GM10266 (cell line): ENCODE data around the gene SHF.

Experiments used
- DNase-seq: peaks from one replicate; pipeline ENCODE4 v3.0.0; 2012; ENCODE audit errors: extremely low spot score
- TF ChIP-seq, protein P1 (sequence below): IDR thresholded peaks from 2 replicates; pipeline ENCODE4 v1.5.1; 2012; ENCODE audit warnings: mild to moderate bottlenecking, low read depth; ENCODE audit not compliant: control insufficient read depth, insufficient read depth; ENCODE audit errors: missing control alignments

Gene SHF

DNA sequence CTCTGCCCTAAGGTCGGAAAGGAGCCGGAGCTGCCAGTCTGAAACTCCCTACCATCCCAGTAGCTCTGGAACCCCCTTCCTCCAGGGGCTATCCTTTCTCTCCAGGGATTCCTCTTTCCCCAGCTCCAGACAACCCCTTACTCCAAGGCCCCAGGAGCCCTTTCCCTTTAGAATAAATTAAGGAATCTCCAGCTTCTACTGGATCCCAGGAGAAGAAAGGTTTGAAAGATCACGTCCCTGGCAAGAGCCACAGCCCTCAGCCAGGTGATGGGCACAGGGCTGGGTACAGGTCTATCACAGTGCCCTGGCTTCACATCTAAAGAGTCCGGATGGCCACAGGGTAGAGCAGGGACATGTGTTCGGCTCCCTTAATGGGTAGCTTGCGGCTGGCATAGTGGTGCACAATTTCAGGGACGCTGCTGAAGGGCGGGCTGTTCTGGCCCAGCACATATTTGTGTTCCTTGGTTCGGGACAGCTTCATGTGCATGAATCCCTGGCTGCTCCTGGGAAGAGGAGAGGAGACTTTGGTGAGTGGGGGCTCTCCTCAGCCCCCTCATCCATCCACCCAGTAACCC lies 20.0 kb downstream of the SHF start:
- DNase-seq, result no peak
- TF ChIP-seq, protein P1, sequence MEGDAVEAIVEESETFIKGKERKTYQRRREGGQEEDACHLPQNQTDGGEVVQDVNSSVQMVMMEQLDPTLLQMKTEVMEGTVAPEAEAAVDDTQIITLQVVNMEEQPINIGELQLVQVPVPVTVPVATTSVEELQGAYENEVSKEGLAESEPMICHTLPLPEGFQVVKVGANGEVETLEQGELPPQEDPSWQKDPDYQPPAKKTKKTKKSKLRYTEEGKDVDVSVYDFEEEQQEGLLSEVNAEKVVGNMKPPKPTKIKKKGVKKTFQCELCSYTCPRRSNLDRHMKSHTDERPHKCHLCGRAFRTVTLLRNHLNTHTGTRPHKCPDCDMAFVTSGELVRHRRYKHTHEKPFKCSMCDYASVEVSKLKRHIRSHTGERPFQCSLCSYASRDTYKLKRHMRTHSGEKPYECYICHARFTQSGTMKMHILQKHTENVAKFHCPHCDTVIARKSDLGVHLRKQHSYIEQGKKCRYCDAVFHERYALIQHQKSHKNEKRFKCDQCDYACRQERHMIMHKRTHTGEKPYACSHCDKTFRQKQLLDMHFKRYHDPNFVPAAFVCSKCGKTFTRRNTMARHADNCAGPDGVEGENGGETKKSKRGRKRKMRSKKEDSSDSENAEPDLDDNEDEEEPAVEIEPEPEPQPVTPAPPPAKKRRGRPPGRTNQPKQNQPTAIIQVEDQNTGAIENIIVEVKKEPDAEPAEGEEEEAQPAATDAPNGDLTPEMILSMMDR, result no peak

DNA sequence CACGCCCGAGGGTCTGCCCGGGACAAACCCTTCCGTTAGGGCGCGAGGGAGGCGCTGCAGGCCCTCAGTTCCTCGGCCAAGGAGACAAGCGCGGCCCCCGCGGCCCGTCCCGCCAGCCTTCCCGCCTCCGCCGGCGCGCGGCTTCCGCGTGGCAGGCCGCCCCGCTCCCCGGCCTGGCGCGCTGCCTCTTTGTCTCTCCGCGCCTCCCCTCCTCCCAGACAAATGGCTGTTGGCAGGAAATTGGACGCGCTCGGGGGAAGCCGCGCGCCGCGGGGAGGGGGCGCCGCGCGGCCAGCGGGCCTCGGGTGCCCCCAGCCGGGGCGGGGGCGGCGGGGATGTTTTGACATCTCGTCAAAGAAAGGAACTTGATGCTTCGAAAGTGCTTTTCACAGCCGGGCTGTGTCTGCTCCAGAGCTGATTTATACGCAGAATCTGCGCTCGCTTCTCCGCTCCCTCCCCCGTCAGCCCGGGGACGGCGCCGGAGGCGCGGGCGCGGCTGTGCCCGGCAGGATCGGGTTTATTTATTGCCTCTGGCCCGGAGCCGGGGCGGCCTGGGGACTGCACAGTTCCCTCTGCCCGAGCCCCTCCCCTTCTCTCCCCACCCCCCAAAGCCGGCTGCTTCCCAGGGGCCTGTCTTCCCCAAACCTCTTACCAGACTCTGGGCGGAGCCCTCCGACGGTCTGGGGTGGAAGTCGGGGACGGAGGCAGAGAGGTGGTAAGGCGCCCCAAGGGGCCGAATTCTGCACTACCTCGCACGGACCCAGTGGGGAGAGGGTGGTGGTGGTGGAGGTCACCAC lies 20.7 kb downstream of the SHF start:
- TF ChIP-seq, protein P1, result peak; percentile 72
- DNase-seq, result peak; percentile 90

DNA sequence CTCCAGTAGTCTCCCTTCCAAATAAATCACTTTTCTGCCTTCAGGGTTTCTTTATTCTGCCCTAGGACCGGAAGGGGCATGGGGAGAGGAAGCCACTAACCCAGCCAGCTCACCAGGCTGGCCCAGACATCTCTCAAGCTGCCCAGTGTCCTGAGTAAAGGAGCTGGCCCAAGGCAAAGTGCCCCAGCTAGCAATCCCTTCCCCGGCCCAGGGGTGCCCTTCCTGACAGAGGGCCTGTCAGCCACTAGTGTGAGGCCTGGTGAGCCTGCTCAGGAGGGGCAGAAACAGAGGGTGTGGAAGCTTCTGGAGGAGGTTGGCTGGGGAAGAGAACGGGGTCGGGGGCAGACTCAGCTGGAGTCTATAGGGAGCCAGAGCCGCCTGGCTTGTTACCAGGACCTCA lies 22.2 kb downstream of the SHF start:
- DNase-seq, result no peak
- TF ChIP-seq, protein P1, result no peak

DNA sequence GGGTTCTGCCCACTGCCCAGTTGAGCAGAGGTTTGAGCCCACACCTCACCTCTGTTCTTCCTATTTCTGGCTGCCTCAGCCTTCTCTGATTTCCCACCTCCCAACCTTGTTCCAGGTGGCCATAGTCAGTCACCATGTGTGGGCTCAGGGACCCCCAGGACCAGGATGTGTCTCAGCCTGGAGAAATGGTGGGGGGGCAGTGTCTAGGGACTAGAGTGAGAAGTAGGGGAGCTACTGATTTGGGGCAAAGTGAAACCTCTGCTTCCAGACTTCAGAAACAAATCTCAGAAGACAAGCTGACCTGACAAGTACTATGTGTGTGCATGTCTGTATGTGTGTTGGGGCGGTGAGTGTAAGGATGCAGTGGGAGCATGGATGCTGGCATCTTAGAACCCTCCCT lies 22.9 kb downstream of the SHF start:
- no peak for DNase-seq
- TF ChIP-seq, protein P1, result no peak

DNA sequence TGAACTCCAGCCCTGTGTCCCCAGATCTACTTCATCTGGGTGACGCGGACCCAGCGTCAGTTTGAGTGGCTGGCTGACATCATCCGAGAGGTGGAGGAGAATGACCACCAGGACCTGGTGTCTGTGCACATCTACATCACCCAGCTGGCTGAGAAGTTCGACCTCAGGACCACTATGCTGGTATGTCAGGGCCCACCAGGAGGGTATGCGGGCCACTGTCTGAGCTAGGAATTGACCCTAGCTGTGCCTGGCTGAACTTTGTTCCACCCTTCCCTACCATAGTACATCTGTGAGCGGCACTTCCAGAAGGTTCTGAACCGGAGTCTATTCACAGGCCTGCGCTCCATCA lies 24.3 kb downstream of the SHF start:
- no peak for DNase-seq
- TF ChIP-seq, protein P1, result no peak

DNA sequence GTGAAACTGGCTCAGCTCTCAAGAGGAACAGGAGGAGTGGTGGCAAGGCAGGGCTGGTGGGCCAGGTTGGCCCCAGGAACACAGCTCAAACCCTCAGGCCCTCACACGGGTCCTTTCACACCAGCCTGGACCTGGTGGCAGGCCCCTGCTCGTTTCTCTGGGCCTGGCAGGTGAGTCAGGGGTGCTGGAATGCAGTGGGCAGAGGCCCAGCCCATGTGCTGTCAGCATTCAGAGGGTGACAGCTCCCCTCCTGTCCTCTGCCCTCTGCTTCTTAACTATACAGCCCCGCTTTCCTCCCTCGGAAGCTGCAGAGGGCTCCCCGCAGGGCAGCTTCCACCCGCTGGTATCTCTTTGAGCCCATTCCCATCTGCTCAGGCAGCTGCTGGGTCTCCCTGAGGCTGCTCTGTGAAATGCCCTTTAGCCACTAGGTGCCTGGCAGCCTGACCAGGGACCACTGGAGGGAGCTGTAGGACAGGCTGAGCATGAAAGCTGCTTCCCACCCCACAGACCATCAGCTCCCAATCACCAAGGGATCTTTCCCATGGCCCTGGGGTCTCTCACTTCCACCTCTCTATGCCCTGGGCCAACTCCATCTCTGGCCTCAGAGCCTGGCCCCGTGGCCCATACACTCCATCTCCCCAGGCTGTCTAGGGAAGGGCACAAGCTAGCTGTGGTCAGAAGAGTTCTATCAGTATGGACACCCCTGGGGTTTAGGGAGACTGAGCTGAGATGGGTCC lies 24.8 kb downstream of the SHF start:
- peak; percentile 87 for DNase-seq
- TF ChIP-seq, protein P1, result peak; percentile 94

DNA sequence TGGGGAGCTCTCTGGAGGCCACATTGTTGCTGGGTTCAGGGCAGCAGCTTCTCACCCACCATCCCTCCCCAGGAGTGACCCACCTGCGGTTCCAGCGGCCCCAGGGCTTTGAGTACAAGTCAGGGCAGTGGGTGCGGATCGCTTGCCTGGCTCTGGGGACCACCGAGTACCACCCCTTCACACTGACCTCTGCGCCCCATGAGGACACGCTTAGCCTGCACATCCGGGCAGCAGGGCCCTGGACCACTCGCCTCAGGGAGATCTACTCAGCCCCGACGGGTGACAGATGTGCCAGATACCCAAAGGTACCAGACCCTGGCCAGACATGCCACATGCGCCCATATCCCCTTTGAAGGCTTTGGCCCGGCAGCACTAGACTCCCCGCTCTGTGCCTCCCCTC lies 26.1 kb downstream of the SHF start:
- DNase-seq, result no peak
- TF ChIP-seq, protein P1, result no peak
